ENCODE results near the gene ITGA11. TPM values are rescaled to one million over a fixed set of nuclear protein-coding genes. Genes with fewer than 3 reads are reported as not detected.

Gene ITGA11
- total RNA-seq, 3 donors from 2014 or later (not counting 1 experiment from before 2014, with no cell fraction given) = not detected

GRCh38 chr15:68414591-68414990 lies 17.4 kb downstream of the ITGA11 start:
- TF ChIP-seq CTCF (IDR thresholded peaks at IDR 0.05) = no peak
- no peak for DNase-seq

GRCh38 chr15:68414206-68414555 lies 17.8 kb downstream of the ITGA11 start:
- intact Hi-C loops (cut with micrococcal nuclease) = no loop called here
- 85% methylated on average over 3 of the region's 3 CpGs for WGBS (ENCODE audit: insufficient coverage)
- no peak overlapping the region for H3K4me3 Mint-ChIP-seq
- H3K36me3 Mint-ChIP-seq = no peaks in the 10 kb centered on the region
- Histone ChIP-seq H3K4me1 (ENCODE audit: control insufficient read depth, insufficient read depth, low read length) (no peaks in the 10 kb centered on the region), H3K9me3 (ENCODE audit: control insufficient read depth, insufficient read depth, low read length) (no peaks in the 10 kb centered on the region), H3K27ac (ENCODE audit: low read length) (no peak overlapping the region), H3K36me3 (ENCODE audit: control insufficient read depth, insufficient read depth, low read length) (no peaks in the 10 kb centered on the region), H3K27me3 (ENCODE audit: control insufficient read depth, insufficient read depth, low read length) (no peaks in the 10 kb centered on the region), H3K4me3 (ENCODE audit: low read length) (no peak overlapping the region)
- no peak overlapping the region for H3K27ac Mint-ChIP-seq
- no peaks in the 10 kb centered on the region for H3K9me3 Mint-ChIP-seq
- H3K27me3 Mint-ChIP-seq (ENCODE audit: low read depth in 2 of 2) = no peaks in the 10 kb centered on the region
- DNase-seq = no peak
- TF ChIP-seq CTCF (IDR thresholded peaks at IDR 0.05) = no peak
- no peaks in the 10 kb centered on the region for H3K4me1 Mint-ChIP-seq
- no peak for ATAC-seq

More at GRCh38 chr15:68414591-68414990, 17.4 kb downstream of the ITGA11 start:
- Mint-ChIP-seq H3K9me3 (no peaks in the 10 kb centered on the region), H3K27ac (no peak overlapping the region), H3K4me3 (no peak overlapping the region), H3K4me1 (no peaks in the 10 kb centered on the region), H3K36me3 (no peaks in the 10 kb centered on the region), H3K27me3 (ENCODE audit: low read depth in 2 of 2) (no peaks in the 10 kb centered on the region)
- H3K4me3 ChIP-seq (ENCODE audit: low read length) = no peak overlapping the region
- no peak overlapping the region for H3K27ac ChIP-seq (ENCODE audit: low read length)
- ATAC-seq = no peak
- H3K9me3 ChIP-seq (ENCODE audit: control insufficient read depth, insufficient read depth, low read length) = no peaks in the 10 kb centered on the region
- WGBS (ENCODE audit: insufficient coverage) = 88% methylated on average over 8 of the region's 8 CpGs
- H3K27me3 ChIP-seq (ENCODE audit: control insufficient read depth, insufficient read depth, low read length) = no peaks in the 10 kb centered on the region
- no peaks in the 10 kb centered on the region for H3K36me3 ChIP-seq (ENCODE audit: control insufficient read depth, insufficient read depth, low read length)
- intact Hi-C loops (cut with micrococcal nuclease) = no loop called here
- no peaks in the 10 kb centered on the region for H3K4me1 ChIP-seq (ENCODE audit: control insufficient read depth, insufficient read depth, low read length)

- Mint-ChIP-seq H3K36me3 (no peaks in the 10 kb centered on the region), H3K9me3 (no peaks in the 10 kb centered on the region), H3K4me1 (no peaks in the 10 kb centered on the region), H3K4me3 (no peak overlapping the region), H3K27ac (no peak overlapping the region), H3K27me3 (ENCODE audit: low read depth in 2 of 2) (no peaks in the 10 kb centered on the region)
- Histone ChIP-seq H3K4me1 (ENCODE audit: control insufficient read depth, insufficient read depth, low read length) (no peaks in the 10 kb centered on the region), H3K36me3 (ENCODE audit: control insufficient read depth, insufficient read depth, low read length) (no peaks in the 10 kb centered on the region), H3K4me3 (ENCODE audit: low read length) (no peak overlapping the region), H3K27me3 (ENCODE audit: control insufficient read depth, insufficient read depth, low read length) (no peaks in the 10 kb centered on the region), H3K27ac (ENCODE audit: low read length) (no peak overlapping the region), H3K9me3 (ENCODE audit: control insufficient read depth, insufficient read depth, low read length) (no peaks in the 10 kb centered on the region)
- intact Hi-C loops (cut with micrococcal nuclease) = no loop called here
- 91% methylated on average over 15 of the region's 15 CpGs for WGBS (ENCODE audit: insufficient coverage)
- no peak for TF ChIP-seq CTCF (IDR thresholded peaks at IDR 0.05)
- ATAC-seq (no peak), DNase-seq (no peak)
Observed at GRCh38 chr15:68413363-68414205, 18.4 kb downstream of the ITGA11 start.

GRCh38 chr15:68412218-68412617 lies 19.7 kb downstream of the ITGA11 start:
- intact Hi-C loops (cut with micrococcal nuclease) = no loop called here
- Histone ChIP-seq H3K4me1 (ENCODE audit: control insufficient read depth, insufficient read depth, low read length) (no peaks in the 10 kb centered on the region), H3K27me3 (ENCODE audit: control insufficient read depth, insufficient read depth, low read length) (no peaks in the 10 kb centered on the region), H3K27ac (ENCODE audit: low read length) (no peak overlapping the region), H3K36me3 (ENCODE audit: control insufficient read depth, insufficient read depth, low read length) (no peaks in the 10 kb centered on the region), H3K9me3 (ENCODE audit: control insufficient read depth, insufficient read depth, low read length) (no peaks in the 10 kb centered on the region), H3K4me3 (ENCODE audit: low read length) (no peak overlapping the region)
- Mint-ChIP-seq H3K4me3 (no peak overlapping the region), H3K4me1 (no peaks in the 10 kb centered on the region), H3K27me3 (ENCODE audit: low read depth in 2 of 2) (no peaks in the 10 kb centered on the region), H3K9me3 (no peaks in the 10 kb centered on the region), H3K36me3 (no peaks in the 10 kb centered on the region), H3K27ac (no peak overlapping the region)
- ATAC-seq (no peak), DNase-seq (peak in 1 of 2 donors; percentile 2)
- 85% methylated on average over 6 of the region's 8 CpGs for WGBS (ENCODE audit: insufficient coverage)
- no peak for TF ChIP-seq CTCF (IDR thresholded peaks at IDR 0.05)

Data from natural killer cell (primary cell).